ENCODE results near the gene RASSF4. TPM values are rescaled to one million over a fixed set of nuclear protein-coding genes. Genes with fewer than 3 reads are reported as not detected.

Gene RASSF4
- total RNA-seq, 2 experiments from 2014 or later = 1.2 to 3.1 TPM

DNA sequence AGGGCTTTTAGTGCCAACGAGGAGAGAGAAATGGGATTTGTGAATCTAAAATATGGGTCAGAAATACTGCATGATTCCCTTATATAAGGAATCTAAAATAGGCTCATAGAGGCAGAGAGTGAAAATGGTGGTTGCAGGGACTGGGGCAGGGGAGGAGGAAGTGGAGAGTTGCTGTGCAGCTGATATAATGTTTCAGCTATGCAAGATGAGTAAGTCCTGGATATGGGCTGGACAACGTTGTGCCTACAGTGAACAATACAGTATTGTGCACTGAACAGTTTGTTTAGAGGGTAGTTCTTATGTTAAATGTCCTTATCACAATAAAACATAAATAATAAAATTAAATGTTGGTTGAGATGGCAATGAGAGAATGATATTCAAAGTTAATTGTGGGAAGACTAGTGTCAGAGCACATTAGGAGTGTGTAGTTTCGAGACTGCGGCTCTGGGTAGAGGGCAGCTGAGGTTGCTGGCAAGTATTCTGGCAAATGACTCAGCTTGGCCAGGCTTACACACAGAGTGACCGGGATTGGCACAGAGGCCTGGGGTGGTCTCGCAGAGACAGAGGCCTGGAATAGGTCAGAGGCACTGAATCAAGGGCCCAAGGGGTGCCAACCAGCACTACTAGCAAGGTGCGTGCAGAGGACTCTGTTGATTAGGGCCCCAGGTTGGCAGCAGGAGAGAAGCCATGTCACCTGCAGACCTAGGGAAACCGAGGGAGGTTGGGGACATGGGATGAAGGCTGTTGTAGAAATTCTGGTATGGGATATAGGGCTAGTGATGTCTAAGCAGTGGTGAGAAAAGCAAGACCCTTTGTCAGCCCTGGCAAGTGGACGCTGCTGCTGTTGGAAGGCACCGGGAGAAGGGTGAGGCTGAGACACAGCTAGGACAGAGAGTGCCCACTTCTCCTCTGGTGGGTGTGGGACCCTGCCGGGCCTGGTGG, 21.8 kb downstream of the RASSF4 start:
- Mint-ChIP-seq H3K27ac (no peak overlapping the region), H3K4me3 (no peak overlapping the region), H3K36me3 (no peaks in the 10 kb centered on the region), H3K9me3 (ENCODE audit: low read depth) (no peaks in the 10 kb centered on the region), H3K4me1 (peaks cover 10% of the 10 kb centered on the region), H3K27me3 (peaks cover 5% of the 10 kb centered on the region)
- no peak for DNase-seq
- peak; percentile 58 for ATAC-seq
- CTCF ChIA-PET = interaction anchor here (1.2 to 1.4 kb wide), 3 partner anchors 16 to 49 kb away, joined by 3 to 7 read pairs (median 3); no protein-coding TSS in a partner anchor

DNA sequence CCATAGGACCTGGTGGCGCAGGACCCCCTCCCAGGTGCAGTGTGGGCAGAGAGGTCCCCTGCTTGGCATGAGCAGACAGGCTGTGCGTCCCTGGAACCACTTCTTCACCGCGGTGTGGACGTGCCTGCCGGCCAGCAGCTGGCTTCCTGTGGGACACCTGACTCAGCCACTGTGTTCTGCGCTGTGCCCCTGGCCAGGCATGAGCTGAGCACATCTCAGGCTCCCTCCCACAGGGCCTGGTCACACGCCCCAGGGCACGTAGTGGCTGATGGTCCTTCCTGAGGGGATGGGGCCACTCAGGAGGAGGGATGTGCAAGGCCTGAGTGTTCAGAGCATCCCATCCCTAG, 22.5 kb downstream of the RASSF4 start:
- no peak for ATAC-seq
- no peak for DNase-seq
- Mint-ChIP-seq H3K27me3 (peaks cover 6% of the 10 kb centered on the region), H3K4me1 (peaks cover 10% of the 10 kb centered on the region), H3K9me3 (ENCODE audit: low read depth) (no peaks in the 10 kb centered on the region), H3K4me3 (no peak overlapping the region), H3K27ac (no peak overlapping the region), H3K36me3 (no peaks in the 10 kb centered on the region)
- CTCF ChIA-PET = no interaction called here

GRCh38 chr10:44982496-44982895, 22.9 kb downstream of the RASSF4 start:
- ATAC-seq = no peak
- peaks cover 6% of the 10 kb centered on the region for H3K27me3 Mint-ChIP-seq
- H3K36me3 Mint-ChIP-seq = no peaks in the 10 kb centered on the region
- no peak for DNase-seq
- no peaks in the 10 kb centered on the region for H3K9me3 Mint-ChIP-seq (ENCODE audit: low read depth)
- peaks cover 10% of the 10 kb centered on the region for H3K4me1 Mint-ChIP-seq
- CTCF ChIA-PET = no interaction called here
- no peak overlapping the region for H3K27ac Mint-ChIP-seq
- H3K4me3 Mint-ChIP-seq = no peak overlapping the region

- H3K4me1 Mint-ChIP-seq = peaks cover 10% of the 10 kb centered on the region
- DNase-seq (no peak), ATAC-seq (no peak)
- CTCF ChIA-PET = no interaction called here
- H3K27ac Mint-ChIP-seq = no peak overlapping the region
- H3K27me3 Mint-ChIP-seq = peaks cover 7% of the 10 kb centered on the region
- no peaks in the 10 kb centered on the region for H3K36me3 Mint-ChIP-seq
- H3K4me3 Mint-ChIP-seq = no peak overlapping the region
- H3K9me3 Mint-ChIP-seq (ENCODE audit: low read depth) = no peaks in the 10 kb centered on the region
These were observed 23.7 kb downstream of the RASSF4 start for GRCh38 chr10:44983066-44983894.

GRCh38 chr10:44983895-44984278, 24.3 kb downstream of the RASSF4 start:
- Mint-ChIP-seq H3K27ac (no peak overlapping the region), H3K4me1 (peaks cover 10% of the 10 kb centered on the region), H3K36me3 (no peaks in the 10 kb centered on the region), H3K27me3 (peaks cover 12% of the 10 kb centered on the region), H3K9me3 (ENCODE audit: low read depth) (no peaks in the 10 kb centered on the region), H3K4me3 (no peak overlapping the region)
- DNase-seq (no peak), ATAC-seq (no peak)
- CTCF ChIA-PET = no interaction called here

GRCh38 chr10:44984671-44985101, 25.1 kb downstream of the RASSF4 start:
- no peak for DNase-seq
- H3K4me3 Mint-ChIP-seq = no peak overlapping the region
- H3K36me3 Mint-ChIP-seq = no peaks in the 10 kb centered on the region
- no peak for ATAC-seq
- H3K4me1 Mint-ChIP-seq = peaks cover 10% of the 10 kb centered on the region
- H3K9me3 Mint-ChIP-seq (ENCODE audit: low read depth) = no peaks in the 10 kb centered on the region
- CTCF ChIA-PET = no interaction called here
- peaks cover 15% of the 10 kb centered on the region for H3K27me3 Mint-ChIP-seq
- H3K27ac Mint-ChIP-seq = no peak overlapping the region

DNA sequence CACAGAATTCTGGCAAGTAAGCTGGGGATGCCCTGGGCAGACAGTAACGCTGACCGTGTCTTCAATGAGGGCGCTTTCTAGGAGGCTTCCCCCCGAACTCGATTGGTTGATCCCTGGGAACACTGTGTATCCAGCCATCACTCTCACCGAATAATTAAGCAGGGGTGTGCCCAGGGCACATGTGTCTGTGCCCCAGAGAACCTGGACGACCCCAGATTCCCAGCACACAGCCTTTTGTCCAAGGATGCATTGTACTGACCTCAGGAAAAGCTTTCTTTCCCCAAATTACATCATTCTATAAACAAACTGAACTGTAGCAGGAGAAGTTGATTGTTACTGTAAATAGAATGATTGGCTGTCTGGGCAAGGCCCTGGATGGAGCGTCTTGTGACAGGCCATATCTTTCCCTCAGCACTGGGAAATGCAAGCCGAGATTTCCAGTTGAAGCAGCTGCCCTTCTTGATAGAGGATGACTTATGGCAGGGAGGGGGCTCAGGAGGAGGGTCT, 25.6 kb downstream of the RASSF4 start:
- H3K9me3 Mint-ChIP-seq (ENCODE audit: low read depth) = no peaks in the 10 kb centered on the region
- peaks cover 9% of the 10 kb centered on the region for H3K4me1 Mint-ChIP-seq
- ATAC-seq (no peak), DNase-seq (no peak)
- no peak overlapping the region for H3K27ac Mint-ChIP-seq
- H3K36me3 Mint-ChIP-seq = no peaks in the 10 kb centered on the region
- H3K27me3 Mint-ChIP-seq = peaks cover 15% of the 10 kb centered on the region
- no peak overlapping the region for H3K4me3 Mint-ChIP-seq
- CTCF ChIA-PET = no interaction called here

DNA sequence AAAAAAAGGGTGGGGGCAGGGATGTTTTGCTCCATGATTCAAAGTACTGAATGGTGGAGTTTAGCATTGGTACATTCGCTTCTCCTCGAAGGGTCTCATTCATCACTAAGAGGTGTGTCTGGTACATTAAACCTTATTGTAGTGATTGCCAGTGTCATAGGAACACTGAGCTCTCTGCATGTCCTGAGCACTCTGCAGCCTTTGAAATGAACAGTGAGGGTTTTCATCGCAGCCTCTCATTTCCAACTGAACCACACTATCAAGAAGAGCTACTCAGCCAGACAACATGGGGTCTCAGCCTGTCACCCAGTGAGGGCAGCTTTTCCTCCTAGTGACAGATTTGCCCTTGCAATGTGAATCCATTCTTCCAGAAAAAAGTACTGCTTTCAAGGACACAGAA, 26.6 kb downstream of the RASSF4 start:
- Mint-ChIP-seq H3K36me3 (no peaks in the 10 kb centered on the region), H3K4me3 (no peak overlapping the region), H3K27me3 (peaks cover 15% of the 10 kb centered on the region), H3K4me1 (peaks cover under 1% of the 10 kb centered on the region), H3K9me3 (ENCODE audit: low read depth) (no peaks in the 10 kb centered on the region), H3K27ac (no peak overlapping the region)
- CTCF ChIA-PET = interaction anchor here (1.3 to 3.1 kb wide), 2 partner anchors 9 to 53 kb away, joined by 3 to 12 read pairs; no protein-coding TSS in a partner anchor
- no peak for DNase-seq
- ATAC-seq = no peak

GRCh38 chr10:44986670-44987069, 27.1 kb downstream of the RASSF4 start:
- Mint-ChIP-seq H3K36me3 (no peaks in the 10 kb centered on the region), H3K9me3 (ENCODE audit: low read depth) (no peaks in the 10 kb centered on the region), H3K4me1 (no peaks in the 10 kb centered on the region), H3K27me3 (peaks cover 15% of the 10 kb centered on the region), H3K27ac (no peak overlapping the region), H3K4me3 (no peak overlapping the region)
- ATAC-seq = no peak
- CTCF ChIA-PET = interaction anchor here (0.9 to 3.1 kb wide), 3 partner anchors 9 to 54 kb away, joined by 3 to 12 read pairs (median 3); no protein-coding TSS in a partner anchor
- no peak for DNase-seq

- Mint-ChIP-seq H3K9me3 (ENCODE audit: low read depth) (no peaks in the 10 kb centered on the region), H3K27ac (no peak overlapping the region), H3K27me3 (peaks cover 15% of the 10 kb centered on the region), H3K36me3 (no peaks in the 10 kb centered on the region), H3K4me1 (peaks cover under 1% of the 10 kb centered on the region), H3K4me3 (no peak overlapping the region)
- ATAC-seq = no peak
- peak; percentile 31 for DNase-seq
- CTCF ChIA-PET = no interaction called here
These were observed 29.5 kb downstream of the RASSF4 start for GRCh38 chr10:44988957-44989585.

- CTCF ChIA-PET = no interaction called here
- Mint-ChIP-seq H3K27me3 (peaks cover 15% of the 10 kb centered on the region), H3K4me3 (no peak overlapping the region), H3K9me3 (ENCODE audit: low read depth) (no peaks in the 10 kb centered on the region), H3K27ac (no peak overlapping the region), H3K4me1 (peaks cover 4% of the 10 kb centered on the region), H3K36me3 (no peaks in the 10 kb centered on the region)
- DNase-seq (peak; percentile 18), ATAC-seq (no peak)
These were observed 30.1 kb downstream of the RASSF4 start for GRCh38 chr10:44989597-44990301.

- no peak overlapping the region for H3K27ac Mint-ChIP-seq
- H3K9me3 Mint-ChIP-seq (ENCODE audit: low read depth) = no peaks in the 10 kb centered on the region
- H3K4me1 Mint-ChIP-seq = peaks cover 9% of the 10 kb centered on the region
- H3K36me3 Mint-ChIP-seq = no peaks in the 10 kb centered on the region
- peaks cover 15% of the 10 kb centered on the region for H3K27me3 Mint-ChIP-seq
- DNase-seq (peak; percentile 27), ATAC-seq (no peak)
- CTCF ChIA-PET = no interaction called here
- H3K4me3 Mint-ChIP-seq = no peak overlapping the region
These were observed 30.7 kb downstream of the RASSF4 start for GRCh38 chr10:44990302-44990655.

DNA sequence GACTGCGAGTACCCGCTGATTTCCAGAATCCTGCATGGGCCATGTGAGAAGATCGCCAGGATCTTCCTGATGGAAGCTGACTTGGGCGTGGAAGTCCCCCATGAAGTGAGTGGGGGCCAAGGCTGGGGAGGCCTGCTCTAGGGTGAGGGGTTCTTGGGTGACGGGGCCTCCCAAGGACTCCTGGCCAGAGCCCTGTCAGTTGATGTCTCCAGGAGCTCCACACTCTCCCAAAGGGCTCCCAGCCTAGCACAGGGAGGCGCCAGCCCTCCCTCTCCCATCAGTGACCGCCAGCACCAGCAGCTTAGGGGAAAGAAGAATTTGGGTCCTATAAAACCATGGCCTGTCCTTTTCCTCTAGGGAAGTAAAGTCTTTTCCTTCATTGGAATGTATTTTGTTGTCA, 31.4 kb downstream of the RASSF4 start:
- H3K36me3 Mint-ChIP-seq = no peaks in the 10 kb centered on the region
- CTCF ChIA-PET = no interaction called here
- no peak for ATAC-seq
- peaks cover 14% of the 10 kb centered on the region for H3K27me3 Mint-ChIP-seq
- H3K27ac Mint-ChIP-seq = no peak overlapping the region
- peaks cover 16% of the 10 kb centered on the region for H3K4me1 Mint-ChIP-seq
- H3K4me3 Mint-ChIP-seq = no peak overlapping the region
- no peaks in the 10 kb centered on the region for H3K9me3 Mint-ChIP-seq (ENCODE audit: low read depth)
- DNase-seq = peak; percentile 25
